Activated B cell treated with CpG ODN at 0.5 μM for 24 hours (primary cell): ENCODE measurements around the gene MOSMO. TPM values are rescaled to one million over a fixed set of nuclear protein-coding genes. Genes with fewer than 3 reads are reported as not detected.
"Not testable (repeated sequence)": the region's sequence is repeated elsewhere in the genome, so short reads cannot be mapped to it uniquely, and the experiment has no call there.

Source experiments
- ATAC-seq: fragments of 200-7000 bp; cut with Tn5 transposase; one replicate; pipeline ENCODE4 v1.10.0; 2021; ENCODE audit warnings: low read depth, mild to moderate bottlenecking, moderate library complexity
- CTCF ChIA-PET: fragments of 350-600 bp; sonication (Branson Sonifier 250); formaldehyde crosslinking; loops from one replicate; lab custom pipeline; 2021; ENCODE audit warnings: antibody characterized with exemption; lab: Charles Lee
- POLR2A ChIA-PET: fragments of 350-600 bp; sonication (Branson Sonifier 250); formaldehyde crosslinking; loops from one replicate; lab custom pipeline; 2021; ENCODE audit warnings: antibody characterized with exemption; lab: Charles Lee
- DNase-seq: peaks from one replicate; pipeline ENCODE4 v3.0.0; 2022
- H3K27ac Mint-ChIP-seq: one replicate; pipeline ENCODE4 v1.8.0; 2020; ENCODE audit warnings: mixed read lengths
- H3K27me3 Mint-ChIP-seq: one replicate; pipeline ENCODE4 v1.8.0; 2021; ENCODE audit warnings: mixed read lengths
- H3K36me3 Mint-ChIP-seq: one replicate; pipeline ENCODE4 v1.8.0; 2021; ENCODE audit warnings: low read depth, mixed read lengths
- H3K4me1 Mint-ChIP-seq: one replicate; pipeline ENCODE4 v1.8.0; 2021; ENCODE audit warnings: mixed read lengths
- H3K4me3 Mint-ChIP-seq: one replicate; pipeline ENCODE4 v1.8.0; 2020; ENCODE audit warnings: mild to moderate bottlenecking, mixed read lengths
- H3K9me3 Mint-ChIP-seq: one replicate; pipeline ENCODE4 v1.8.0; 2020; ENCODE audit warnings: mixed read lengths
- intact Hi-C: fragments of 100-400 bp; cut with micrococcal nuclease; formaldehyde crosslinking; loops from one replicate; pipeline ENCODE4 v1.15.1; 2024
- total RNA-seq: library from RNA; stranded (reverse); gene quantifications from 2 replicates; pipeline ENCODE4 v1.2.3, GENCODE V29; 2022
- TF ChIP-seq, protein P1 (sequence below): fragments of 200-600 bp; IDR thresholded peaks from one replicate; pipeline ENCODE4 v1.8.0; 2022; ENCODE audit warnings: antibody characterized with exemption, mild to moderate bottlenecking

Gene MOSMO
- total RNA-seq, 1 donor from 2014 or later = 21.3 TPM

- intact Hi-C loops = no loop called here
- H3K9me3 Mint-ChIP-seq = peaks cover 4% of the 10 kb centered on the region
- peaks cover 8% of the 10 kb centered on the region for H3K27me3 Mint-ChIP-seq
- CTCF ChIA-PET = no interaction called here
- no peaks in the 10 kb centered on the region for H3K36me3 Mint-ChIP-seq
- TF ChIP-seq, protein P1, sequence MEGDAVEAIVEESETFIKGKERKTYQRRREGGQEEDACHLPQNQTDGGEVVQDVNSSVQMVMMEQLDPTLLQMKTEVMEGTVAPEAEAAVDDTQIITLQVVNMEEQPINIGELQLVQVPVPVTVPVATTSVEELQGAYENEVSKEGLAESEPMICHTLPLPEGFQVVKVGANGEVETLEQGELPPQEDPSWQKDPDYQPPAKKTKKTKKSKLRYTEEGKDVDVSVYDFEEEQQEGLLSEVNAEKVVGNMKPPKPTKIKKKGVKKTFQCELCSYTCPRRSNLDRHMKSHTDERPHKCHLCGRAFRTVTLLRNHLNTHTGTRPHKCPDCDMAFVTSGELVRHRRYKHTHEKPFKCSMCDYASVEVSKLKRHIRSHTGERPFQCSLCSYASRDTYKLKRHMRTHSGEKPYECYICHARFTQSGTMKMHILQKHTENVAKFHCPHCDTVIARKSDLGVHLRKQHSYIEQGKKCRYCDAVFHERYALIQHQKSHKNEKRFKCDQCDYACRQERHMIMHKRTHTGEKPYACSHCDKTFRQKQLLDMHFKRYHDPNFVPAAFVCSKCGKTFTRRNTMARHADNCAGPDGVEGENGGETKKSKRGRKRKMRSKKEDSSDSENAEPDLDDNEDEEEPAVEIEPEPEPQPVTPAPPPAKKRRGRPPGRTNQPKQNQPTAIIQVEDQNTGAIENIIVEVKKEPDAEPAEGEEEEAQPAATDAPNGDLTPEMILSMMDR = no peak
- POLR2A ChIA-PET = no interaction called here
- H3K4me3 Mint-ChIP-seq = no peak overlapping the region
- no peak overlapping the region for H3K27ac Mint-ChIP-seq
- ATAC-seq (no peak), DNase-seq (no peak)
- H3K4me1 Mint-ChIP-seq = peaks cover 10% of the 10 kb centered on the region
These were observed 116.8 kb downstream of the MOSMO start for GRCh38 chr16:22124583-22125284.

GRCh38 chr16:22126037-22126558, 118.2 kb downstream of the MOSMO start:
- no peaks in the 10 kb centered on the region for H3K36me3 Mint-ChIP-seq
- peaks cover 10% of the 10 kb centered on the region for H3K4me1 Mint-ChIP-seq

GRCh38 chr16:22128537-22128936, 120.6 kb downstream of the MOSMO start:
- CTCF ChIA-PET, H3K9me3 Mint-ChIP-seq, H3K4me1 Mint-ChIP-seq, intact Hi-C loops, DNase-seq, POLR2A ChIA-PET, H3K27ac Mint-ChIP-seq, H3K36me3 Mint-ChIP-seq, H3K4me3 Mint-ChIP-seq, ATAC-seq, H3K27me3 Mint-ChIP-seq: not testable (repeated sequence)

More at GRCh38 chr16:22126037-22126558, 118.2 kb downstream of the MOSMO start:
- H3K27me3 Mint-ChIP-seq = peaks cover 8% of the 10 kb centered on the region
- DNase-seq (no peak), ATAC-seq (no peak)
- TF ChIP-seq, protein P1 = no peak
- H3K4me3 Mint-ChIP-seq = no peak overlapping the region
- CTCF ChIA-PET = no interaction called here
- H3K9me3 Mint-ChIP-seq = peaks cover 4% of the 10 kb centered on the region
- POLR2A ChIA-PET = interaction anchor here (0.7 kb wide), 1 partner anchor 1206 kb away, joined by 3 read pairs; no protein-coding TSS in a partner anchor
- intact Hi-C loops = no loop called here
- H3K27ac Mint-ChIP-seq = no peak overlapping the region

- Mint-ChIP-seq H3K27me3 (peaks cover 8% of the 10 kb centered on the region), H3K9me3 (peaks cover 4% of the 10 kb centered on the region), H3K36me3 (no peaks in the 10 kb centered on the region), H3K27ac (no peak overlapping the region), H3K4me1 (no peaks in the 10 kb centered on the region), H3K4me3 (no peak overlapping the region)
- DNase-seq (no peak), ATAC-seq (no peak)
- TF ChIP-seq, protein P1 = no peak
- intact Hi-C loops = no loop called here
- CTCF ChIA-PET = no interaction called here
- POLR2A ChIA-PET = no interaction called here
These were observed 122.6 kb downstream of the MOSMO start for GRCh38 chr16:22130528-22130927.

- ChIA-PET CTCF (interaction anchor here (0.7 kb wide), 1 partner anchor 9 kb away, joined by 3 read pairs; no protein-coding TSS in a partner anchor), POLR2A (no interaction called here)
- no peak overlapping the region for H3K4me3 Mint-ChIP-seq
- no peak overlapping the region for H3K27ac Mint-ChIP-seq
- DNase-seq (no peak), ATAC-seq (no peak)
- no peaks in the 10 kb centered on the region for H3K4me1 Mint-ChIP-seq
- peaks cover 4% of the 10 kb centered on the region for H3K9me3 Mint-ChIP-seq
- intact Hi-C loops = no loop called here
- no peaks in the 10 kb centered on the region for H3K36me3 Mint-ChIP-seq
- H3K27me3 Mint-ChIP-seq = peaks cover 14% of the 10 kb centered on the region
- TF ChIP-seq, protein P1 = no peak
These were observed 124.9 kb downstream of the MOSMO start for GRCh38 chr16:22132801-22133200.

Other genes starting within 250 kb of the MOSMO start
- 391 and 546 TPM in 2 replicates for gene NPIPB4, start 150.4 kb upstream of the MOSMO start, total RNA-seq
- gene UQCRC2, start 54.8 kb upstream of the MOSMO start, total RNA-seq = 207 and 230 TPM in 2 replicates
- not detected in 2 replicates for gene PDZD9, start 7.0 kb upstream of the MOSMO start, total RNA-seq
- 0.53 and 0.54 TPM in 2 replicates for gene VWA3A, start 84.4 kb downstream of the MOSMO start, total RNA-seq
- gene SDR42E2, start 154.4 kb downstream of the MOSMO start, total RNA-seq = 0.18 and 0.22 TPM in 2 replicates
- gene EEF2K, start 198.2 kb downstream of the MOSMO start, total RNA-seq = 26.5 and 29.7 TPM in 2 replicates